Measurements from ENCODE around the gene HDLBP.
"Not testable (repeated sequence)": the region's sequence is repeated elsewhere in the genome, so short reads cannot be mapped to it uniquely, and the experiment has no call there.

HDLBP gene

GRCh38 chr2:241304039-241304670 is 11.3 kb downstream of the HDLBP start:
- no peak for DNase-seq

DNA sequence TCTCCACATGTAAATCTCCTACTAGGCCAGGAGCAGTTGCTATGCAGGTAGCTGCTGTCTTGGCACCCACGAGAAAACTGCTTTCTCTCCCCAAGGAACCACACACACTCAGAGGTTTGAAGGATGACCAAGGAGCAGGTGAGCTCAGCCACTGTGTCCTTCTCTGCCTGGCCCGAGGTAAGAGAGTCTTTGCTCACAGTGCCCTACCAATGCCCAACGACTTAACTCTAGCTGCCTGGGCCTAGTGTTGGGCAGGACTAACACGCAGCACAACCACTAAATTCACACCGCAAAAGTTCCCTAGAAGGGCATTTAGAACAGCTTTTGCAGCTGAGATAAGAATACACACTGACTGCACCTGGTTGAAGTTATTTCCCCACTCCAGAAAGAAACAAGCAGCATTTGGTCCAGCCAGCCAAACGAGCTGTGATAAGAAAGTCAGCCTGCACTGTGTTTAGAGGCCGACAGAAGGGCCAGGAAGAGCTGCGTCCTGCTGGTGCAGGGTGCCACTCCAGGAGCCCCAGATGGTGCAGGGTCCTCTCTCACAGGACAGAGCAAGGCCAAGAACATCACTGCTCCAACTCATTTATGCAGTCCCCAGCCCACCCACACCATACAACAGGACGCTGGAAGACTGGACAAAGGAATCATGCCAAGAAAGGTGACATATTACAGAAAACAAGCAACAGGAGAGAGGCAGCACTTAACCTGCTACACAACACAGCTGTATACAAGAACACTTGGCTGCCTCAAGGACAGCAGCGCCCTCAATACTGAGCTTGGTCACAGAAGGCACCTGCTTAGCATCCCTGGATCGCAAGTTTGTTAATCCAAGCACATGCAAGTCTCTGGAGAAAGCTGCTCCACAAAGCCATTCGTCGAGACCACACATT is 12.5 kb downstream of the HDLBP start:
- DNase-seq: no peak

DNA sequence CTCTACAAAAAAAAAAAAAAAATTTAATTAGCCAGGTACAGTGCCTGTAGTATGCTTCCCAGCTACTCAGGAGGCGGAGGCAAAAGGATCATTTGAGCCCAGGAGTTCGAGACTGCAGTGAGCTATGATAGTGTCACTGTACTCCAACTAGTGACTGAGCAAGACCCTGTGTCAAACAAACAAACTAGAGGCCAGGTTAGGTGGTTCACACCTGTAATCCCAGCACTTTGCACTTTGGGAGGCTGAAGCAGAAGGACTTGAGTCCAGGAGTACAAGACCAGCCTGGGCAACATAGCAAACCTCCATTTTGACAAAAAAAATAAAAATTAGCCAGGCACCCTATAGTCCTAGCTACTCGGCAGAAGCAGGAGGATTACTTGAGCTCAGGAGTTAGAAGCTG is 13.4 kb downstream of the HDLBP start:
- no peak for DNase-seq

GRCh38 chr2:241300000-241300399 is 15.5 kb downstream of the HDLBP start:
- no peak for DNase-seq

DNA sequence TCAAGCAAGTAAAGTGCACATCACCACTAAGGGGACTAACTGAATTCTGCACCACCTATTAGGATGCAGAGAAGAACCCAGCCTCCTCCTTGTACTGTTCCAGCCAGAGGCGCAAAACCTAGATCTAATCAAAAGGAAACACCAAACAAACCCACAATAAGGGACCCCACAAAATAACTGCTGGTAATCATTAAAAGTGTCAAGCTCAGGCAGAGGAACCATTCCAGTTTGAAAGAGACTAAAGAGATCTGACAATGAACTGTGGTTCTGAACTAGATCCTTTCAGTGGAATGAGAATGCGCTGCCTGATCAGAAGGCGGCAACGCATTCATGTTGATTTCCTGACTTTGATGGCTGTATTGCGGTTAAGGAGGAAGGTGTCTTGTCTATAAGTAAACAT is 16.8 kb downstream of the HDLBP start:
- DNase-seq: no peak

- no peak for DNase-seq
These were observed 18.7 kb downstream of the HDLBP start for GRCh38 chr2:241296767-241297166.

DNA sequence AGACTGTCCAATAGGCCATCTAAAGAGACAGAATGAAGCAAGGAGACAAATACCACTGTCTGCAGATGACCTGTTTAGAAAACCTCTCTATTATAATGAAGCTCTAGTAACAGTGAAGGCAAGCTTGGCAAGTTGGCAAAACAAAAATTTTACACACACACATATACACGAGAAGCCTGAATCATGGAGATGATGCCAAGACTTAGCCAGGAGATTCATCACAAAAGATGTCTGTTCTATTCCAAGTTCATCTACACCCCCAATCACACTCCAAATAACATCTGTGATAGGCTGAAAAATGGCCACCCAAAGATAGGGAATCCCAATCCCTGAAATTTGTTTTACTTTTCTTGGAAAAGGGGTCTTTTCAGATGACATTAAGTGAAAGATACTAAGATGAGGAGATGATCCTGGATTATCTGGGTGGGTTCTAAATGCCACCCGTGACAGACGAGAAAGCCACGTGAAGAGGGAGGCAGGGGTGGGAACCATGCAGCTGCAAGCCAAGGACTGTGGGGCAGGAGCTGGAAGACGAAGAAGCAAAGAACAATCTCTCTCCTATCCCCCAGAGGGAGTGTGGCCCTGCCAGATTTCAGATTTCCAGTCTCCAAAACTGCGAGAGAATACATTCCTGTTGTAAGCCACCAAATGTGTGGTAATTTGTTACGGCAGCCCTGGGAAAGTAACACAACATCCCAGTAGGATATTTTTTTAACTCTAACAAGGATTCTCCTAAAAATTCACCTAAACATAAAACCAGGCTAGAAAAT is 20.0 kb downstream of the HDLBP start:
- no peak for DNase-seq

- DNase-seq: not testable (repeated sequence)
These were observed 22.1 kb downstream of the HDLBP start for GRCh38 chr2:241293378-241293797.

- no peak for DNase-seq
These were observed 23.5 kb downstream of the HDLBP start for GRCh38 chr2:241291977-241292376.

DNA sequence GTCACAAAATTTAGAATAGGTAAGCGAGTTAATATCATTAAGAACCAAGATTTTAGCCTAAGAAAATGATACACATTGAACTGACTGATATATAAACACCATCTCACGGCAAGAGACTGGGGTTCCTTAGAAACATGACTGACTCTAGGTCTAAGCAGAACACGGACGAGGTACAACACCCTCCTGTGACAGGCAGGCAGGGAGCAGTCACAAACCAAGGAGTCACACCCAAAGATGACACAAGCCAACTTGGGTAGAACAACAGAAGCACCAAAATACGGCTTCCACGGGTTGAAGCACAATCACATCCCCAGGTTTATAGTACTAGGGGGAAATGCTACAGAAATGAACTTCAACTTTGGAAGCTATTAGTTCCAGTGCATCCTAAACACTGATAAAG is 24.3 kb downstream of the HDLBP start:
- DNase-seq: no peak

GRCh38 chr2:241289597-241289996 is 25.9 kb downstream of the HDLBP start:
- no peak for DNase-seq

GRCh38 chr2:241289053-241289452 is 26.4 kb downstream of the HDLBP start:
- DNase-seq: no peak

DNA sequence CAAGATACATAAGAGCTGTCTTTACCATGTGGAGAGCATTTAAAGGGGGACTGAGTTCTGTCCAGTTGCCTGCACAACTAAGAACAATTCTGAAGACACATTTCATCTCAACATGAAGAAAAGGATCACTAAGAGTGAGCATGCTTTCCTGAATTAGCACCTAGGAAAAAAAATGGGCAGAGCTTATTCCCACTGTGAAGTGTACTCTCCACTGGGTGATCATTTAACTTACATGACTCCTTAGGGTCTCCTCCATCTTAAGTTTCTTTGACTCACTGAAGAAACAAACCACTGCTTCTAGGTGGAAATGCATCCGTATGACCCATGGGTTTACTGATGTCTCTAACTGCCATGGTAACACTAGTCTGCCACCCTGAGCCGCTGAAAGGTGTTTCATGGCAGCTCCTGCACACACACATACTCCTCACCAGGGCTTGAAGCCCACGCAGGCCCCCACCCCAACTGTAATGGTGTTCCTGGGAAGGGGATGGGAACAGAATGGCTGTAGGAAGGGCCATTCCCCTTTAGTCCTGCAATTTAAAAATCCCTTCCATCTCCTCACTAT is 27.1 kb downstream of the HDLBP start:
- DNase-seq: no peak

GRCh38 chr2:241286348-241287090 is 29.0 kb downstream of the HDLBP start:
- no peak for DNase-seq

DNA sequence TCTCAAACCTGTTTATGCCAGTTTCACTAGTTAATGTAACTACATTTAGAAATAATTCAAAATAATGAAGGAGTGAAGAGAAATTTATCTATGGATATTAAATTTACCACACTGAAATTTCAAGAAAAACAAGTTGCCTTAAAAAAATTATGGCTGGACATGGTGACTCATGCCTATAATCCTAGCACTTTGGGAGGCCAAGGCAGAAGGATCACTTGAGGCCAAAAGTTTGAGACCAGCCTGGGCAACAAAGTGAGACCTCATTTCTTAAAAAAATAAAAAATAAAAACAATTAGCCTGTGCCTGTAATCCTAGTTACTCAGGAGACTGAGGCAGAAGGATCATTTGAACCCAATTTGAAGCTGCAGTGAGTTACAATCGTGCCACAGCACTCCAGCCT is 29.9 kb downstream of the HDLBP start:
- no peak for DNase-seq

- DNase-seq: no peak
These were observed 32.9 kb downstream of the HDLBP start for GRCh38 chr2:241282555-241282954.

DNA sequence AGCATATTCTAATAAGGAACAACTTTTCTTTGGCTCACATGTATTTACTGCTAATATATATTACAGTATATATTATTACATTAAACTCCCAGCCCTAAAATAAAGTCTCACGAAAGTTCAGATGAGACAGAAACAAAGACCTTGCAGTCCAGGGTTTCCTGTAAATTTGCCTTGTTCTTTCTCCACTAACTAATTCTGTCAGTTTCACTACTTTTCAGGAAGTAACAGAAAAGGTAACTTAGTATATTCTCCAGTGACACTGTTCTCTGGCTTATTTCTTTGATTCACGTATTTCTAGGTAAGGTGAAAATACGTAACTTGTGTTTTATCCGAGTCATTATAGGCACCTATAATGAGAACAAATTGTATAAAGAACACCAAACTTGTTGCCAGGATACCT is 35.2 kb downstream of the HDLBP start:
- DNase-seq: no peak

- no peak for DNase-seq
These were observed 35.6 kb downstream of the HDLBP start for GRCh38 chr2:241279828-241280227.

DNA sequence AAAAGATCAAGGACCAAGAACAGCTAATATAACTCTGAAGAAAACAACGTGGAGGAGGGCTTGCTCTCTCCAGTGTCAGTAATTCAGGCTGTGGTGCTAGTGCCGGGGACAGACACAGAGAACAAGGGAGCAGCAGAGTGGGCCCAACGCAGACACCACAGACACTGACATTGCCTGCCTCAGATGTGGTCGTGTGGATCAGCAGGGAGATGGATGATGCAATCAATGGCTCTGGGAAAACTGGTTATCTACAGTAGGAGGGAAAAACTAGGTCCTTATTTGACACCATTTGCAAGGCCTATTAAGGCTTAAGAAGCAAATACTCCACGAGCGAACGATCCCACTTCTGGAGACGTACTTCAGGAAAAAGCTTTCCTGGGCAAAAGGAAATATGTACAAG is 36.1 kb downstream of the HDLBP start:
- no peak for DNase-seq

DNA sequence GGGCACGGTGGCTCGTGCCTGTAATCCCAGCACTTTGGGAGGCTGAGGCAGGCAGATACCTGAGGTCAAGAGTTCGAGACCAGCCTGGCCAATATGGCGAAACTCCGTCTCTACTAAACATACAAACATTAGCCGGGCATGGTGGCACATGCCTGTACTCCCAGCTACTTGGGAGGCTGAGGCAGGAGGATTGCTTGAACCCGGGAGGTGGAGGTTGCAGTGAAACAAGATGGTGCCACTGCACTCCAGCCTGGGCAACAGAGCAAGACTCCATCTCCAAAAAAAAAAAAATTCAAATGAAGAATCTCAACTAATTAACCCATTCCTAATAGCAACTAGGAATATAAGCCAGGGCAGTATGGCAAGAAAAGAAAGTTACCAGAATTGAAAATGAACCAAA is 37.2 kb downstream of the HDLBP start:
- not testable (repeated sequence) for DNase-seq

DNA sequence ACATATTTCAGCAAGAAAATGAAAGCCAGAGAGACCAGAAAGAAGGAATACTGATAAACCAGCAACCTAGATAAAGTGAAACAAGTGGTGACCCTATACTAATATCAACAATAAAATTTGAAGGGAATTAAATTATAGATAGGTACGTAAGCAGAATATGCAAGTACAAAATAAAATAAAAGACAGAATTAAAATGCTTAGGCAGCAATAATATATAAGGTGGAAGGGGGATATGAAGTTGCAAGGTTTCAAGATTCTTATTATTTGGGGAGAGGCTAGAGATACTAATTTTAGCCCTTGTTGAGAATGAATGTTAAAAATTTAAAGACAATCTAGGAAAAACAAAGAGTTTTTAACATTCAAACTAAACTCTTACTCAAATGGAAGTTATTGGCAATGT is 39.6 kb downstream of the HDLBP start:
- no peak for DNase-seq

DNA sequence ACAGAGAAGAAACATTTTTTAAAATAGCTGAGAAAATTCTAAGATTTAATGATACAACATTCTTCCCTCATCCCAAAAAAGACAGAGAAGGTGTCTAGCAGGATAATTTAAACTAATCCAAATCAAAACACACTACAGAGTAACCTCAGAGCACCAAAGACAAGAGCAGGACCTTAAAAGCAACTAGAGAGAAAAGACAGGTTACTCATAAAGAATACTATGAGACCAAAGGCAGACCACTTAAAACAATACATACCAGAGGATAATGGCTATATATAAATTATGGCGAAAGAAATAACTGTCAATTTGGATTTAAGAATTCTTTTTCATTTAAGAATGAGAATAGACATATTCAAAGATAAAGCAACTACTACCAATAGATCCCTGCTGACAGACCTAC is 40.0 kb downstream of the HDLBP start:
- DNase-seq: no peak

DNA sequence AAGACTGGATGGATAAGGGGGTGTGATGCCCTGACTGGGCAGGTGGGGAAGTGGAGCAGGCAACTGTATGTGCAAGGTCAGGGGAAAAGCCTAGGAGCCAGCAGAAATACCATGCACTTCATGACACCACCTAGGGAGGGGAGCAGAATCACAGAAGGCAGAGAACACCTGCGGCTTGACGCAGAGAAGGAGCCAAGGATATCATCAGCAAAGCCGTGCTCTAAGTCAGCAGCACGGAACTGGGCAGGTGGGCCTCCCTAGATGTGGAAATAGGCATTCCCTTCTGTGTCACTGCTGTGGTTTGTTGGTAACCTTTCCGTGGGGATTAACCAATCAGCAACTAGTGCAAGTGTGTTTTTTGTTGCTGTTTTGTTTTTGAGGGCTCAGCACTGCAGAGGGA is 41.3 kb downstream of the HDLBP start:
- no peak for DNase-seq

Measured in NCI-H2107 (cell line).